ENCODE results near the gene RAVER2.

RAVER2 gene

DNA sequence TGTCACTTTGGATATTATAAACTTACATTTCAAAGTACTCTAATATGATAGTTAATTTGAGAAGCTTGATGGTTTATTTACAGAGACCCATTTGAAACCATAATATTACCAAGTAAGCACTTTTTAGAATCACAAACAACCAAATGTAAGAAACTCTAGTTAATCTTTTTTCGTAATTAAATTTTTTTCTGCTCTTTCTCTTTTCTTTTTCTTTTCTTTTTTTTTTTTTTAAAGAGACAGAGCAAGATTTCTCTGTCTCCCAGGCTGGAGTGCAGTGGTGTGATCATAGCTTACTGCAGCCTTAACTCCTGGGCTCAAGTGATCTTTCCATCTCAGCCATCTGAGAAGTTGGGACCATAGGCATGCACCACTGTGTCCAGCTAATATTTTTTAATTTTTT is 5.2 kb downstream of the RAVER2 start:
- no peaks in the 10 kb centered on the region for H3K27me3 ChIP-seq (ENCODE audit: control insufficient read depth, insufficient read depth, low read length)
- no peaks in the 10 kb centered on the region for H3K9me3 ChIP-seq (replicated peaks; ENCODE audit: low read length)
- no peaks in the 10 kb centered on the region for H3K36me3 ChIP-seq (ENCODE audit: insufficient read depth, low read length)
- H3K4me3 ChIP-seq (ENCODE audit: low read length) = no peak overlapping the region
- no peak overlapping the region for H3K4me2 ChIP-seq (ENCODE audit: low read length)
- no peaks in the 10 kb centered on the region for H3K4me1 ChIP-seq (ENCODE audit: control insufficient read depth, insufficient read depth, low read length)
- no peak overlapping the region for H3K9ac ChIP-seq (ENCODE audit: low read depth, low read length)

DNA sequence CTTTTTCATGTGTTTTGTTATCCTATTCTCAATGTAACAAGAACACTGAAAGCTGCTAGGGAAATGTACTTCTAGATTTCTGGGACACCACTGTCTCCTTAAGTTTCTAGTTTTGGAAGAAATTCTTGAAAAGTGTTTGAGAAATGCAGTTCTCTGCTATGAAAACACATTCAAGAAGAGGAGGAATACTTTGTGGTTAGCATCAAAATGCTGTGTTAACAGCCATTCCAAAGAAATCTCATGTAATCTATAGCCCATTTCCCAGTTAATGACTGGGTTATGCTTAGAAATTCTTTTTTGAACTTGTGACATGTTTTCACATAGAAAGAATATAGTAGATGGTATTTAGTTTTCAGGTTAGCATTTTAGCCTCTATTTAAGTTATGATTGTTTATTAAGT is 6.0 kb downstream of the RAVER2 start:
- H3K4me1 ChIP-seq (ENCODE audit: control insufficient read depth, insufficient read depth, low read length) = no peaks in the 10 kb centered on the region
- no peaks in the 10 kb centered on the region for H3K9me3 ChIP-seq (replicated peaks; ENCODE audit: low read length)
- no peak overlapping the region for H3K4me3 ChIP-seq (ENCODE audit: low read length)
- no peaks in the 10 kb centered on the region for H3K36me3 ChIP-seq (ENCODE audit: insufficient read depth, low read length)
- no peaks in the 10 kb centered on the region for H3K27me3 ChIP-seq (ENCODE audit: control insufficient read depth, insufficient read depth, low read length)
- H3K9ac ChIP-seq (ENCODE audit: low read depth, low read length) = no peak overlapping the region
- H3K4me2 ChIP-seq (ENCODE audit: low read length) = no peak overlapping the region

DNA sequence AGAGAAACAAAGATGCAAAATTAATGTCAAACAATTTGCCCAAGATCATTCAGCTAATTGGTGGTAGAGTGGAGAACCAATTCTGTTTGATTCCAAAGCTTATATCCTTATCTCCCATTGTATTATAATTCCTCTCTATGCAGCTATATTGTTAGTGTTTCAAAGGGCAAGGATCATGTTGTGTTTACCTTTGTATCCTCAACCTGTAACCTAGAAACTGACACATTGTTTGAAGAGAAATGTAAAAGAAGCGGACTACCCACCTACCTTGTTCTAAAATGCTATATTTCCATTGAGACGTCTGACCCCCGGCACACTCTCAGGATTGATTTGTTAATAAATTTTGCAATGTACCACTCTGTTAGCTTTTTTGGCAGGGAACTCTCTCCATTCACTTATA is 9.3 kb downstream of the RAVER2 start:
- Histone ChIP-seq H3K9me3 (replicated peaks; ENCODE audit: low read length) (no peaks in the 10 kb centered on the region), H3K36me3 (ENCODE audit: insufficient read depth, low read length) (no peaks in the 10 kb centered on the region), H3K9ac (ENCODE audit: low read depth, low read length) (no peak overlapping the region), H3K27me3 (ENCODE audit: control insufficient read depth, insufficient read depth, low read length) (no peaks in the 10 kb centered on the region), H3K4me3 (ENCODE audit: low read length) (no peak overlapping the region), H3K4me1 (ENCODE audit: control insufficient read depth, insufficient read depth, low read length) (no peaks in the 10 kb centered on the region), H3K4me2 (ENCODE audit: low read length) (no peak overlapping the region)

DNA sequence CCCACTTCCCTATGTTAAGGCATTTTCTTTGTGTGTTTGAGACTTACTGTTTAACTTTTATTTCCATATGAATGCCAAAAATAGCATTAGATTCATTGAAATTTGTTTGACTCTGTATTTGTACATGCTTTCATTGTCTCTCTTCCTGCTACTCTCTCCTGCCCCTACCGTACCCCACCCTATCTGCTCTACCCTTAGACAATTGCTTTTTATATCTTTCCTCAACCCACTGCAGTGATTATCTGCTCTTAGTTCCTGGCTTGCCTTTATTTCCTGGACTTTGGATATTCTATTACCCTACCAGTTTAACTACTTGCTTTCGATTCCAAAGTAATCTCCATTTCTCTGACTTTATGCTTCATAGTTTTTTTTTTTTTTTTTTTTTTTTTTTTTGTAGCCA is 10.5 kb downstream of the RAVER2 start:
- Histone ChIP-seq H3K4me1 (ENCODE audit: control insufficient read depth, insufficient read depth, low read length) (no peaks in the 10 kb centered on the region), H3K9ac (ENCODE audit: low read depth, low read length) (no peak overlapping the region), H3K36me3 (ENCODE audit: insufficient read depth, low read length) (no peaks in the 10 kb centered on the region), H3K4me2 (ENCODE audit: low read length) (no peak overlapping the region), H3K27me3 (ENCODE audit: control insufficient read depth, insufficient read depth, low read length) (no peaks in the 10 kb centered on the region), H3K4me3 (ENCODE audit: low read length) (no peak overlapping the region), H3K9me3 (replicated peaks; ENCODE audit: low read length) (no peaks in the 10 kb centered on the region)

DNA sequence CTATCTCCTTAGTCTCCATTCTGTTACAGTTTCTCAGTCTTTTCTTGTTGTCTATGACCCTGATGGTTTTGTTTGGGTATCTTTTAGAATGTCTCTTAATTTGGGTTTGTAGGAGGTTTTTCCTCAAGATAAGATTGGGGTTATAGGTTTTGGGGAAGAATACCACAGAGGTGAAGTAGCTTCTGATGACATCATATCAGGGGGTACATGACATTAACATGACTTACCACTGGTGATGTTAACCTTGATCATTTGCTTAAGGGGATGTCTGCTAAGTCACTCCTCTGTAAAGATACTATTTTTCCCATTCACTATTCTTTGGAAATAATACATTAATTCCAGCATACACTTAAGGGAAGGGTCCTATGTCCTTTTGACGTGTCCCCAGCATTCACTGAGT is 11.9 kb downstream of the RAVER2 start:
- Histone ChIP-seq H3K4me2 (ENCODE audit: low read length) (no peak overlapping the region), H3K36me3 (ENCODE audit: insufficient read depth, low read length) (no peaks in the 10 kb centered on the region), H3K9me3 (replicated peaks; ENCODE audit: low read length) (no peaks in the 10 kb centered on the region), H3K4me3 (ENCODE audit: low read length) (no peak overlapping the region), H3K9ac (ENCODE audit: low read depth, low read length) (no peak overlapping the region), H3K27me3 (ENCODE audit: control insufficient read depth, insufficient read depth, low read length) (no peaks in the 10 kb centered on the region), H3K4me1 (ENCODE audit: control insufficient read depth, insufficient read depth, low read length) (no peaks in the 10 kb centered on the region)

DNA sequence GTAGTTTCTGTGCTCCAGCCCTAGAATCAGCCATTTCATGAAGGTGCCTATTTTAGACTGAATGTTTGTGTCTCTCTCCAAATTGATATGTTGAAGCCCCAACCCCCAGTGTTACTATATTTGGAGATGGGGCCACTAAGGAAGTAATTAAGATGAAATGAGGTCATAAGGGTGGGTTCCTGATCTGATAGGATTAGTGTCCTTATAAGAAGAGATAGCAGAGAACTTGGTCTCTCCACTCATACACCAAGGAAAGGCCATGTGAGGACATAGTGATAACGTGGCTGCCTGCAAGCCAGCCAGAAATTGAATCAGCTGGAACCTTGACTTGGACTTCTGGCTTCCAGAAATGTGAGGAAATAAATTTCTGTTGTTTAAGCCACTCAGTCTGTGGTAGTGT is 12.3 kb downstream of the RAVER2 start:
- Histone ChIP-seq H3K4me2 (ENCODE audit: low read length) (no peak overlapping the region), H3K4me1 (ENCODE audit: control insufficient read depth, insufficient read depth, low read length) (no peaks in the 10 kb centered on the region), H3K4me3 (ENCODE audit: low read length) (no peak overlapping the region), H3K36me3 (ENCODE audit: insufficient read depth, low read length) (no peaks in the 10 kb centered on the region), H3K27me3 (ENCODE audit: control insufficient read depth, insufficient read depth, low read length) (no peaks in the 10 kb centered on the region), H3K9me3 (replicated peaks; ENCODE audit: low read length) (no peaks in the 10 kb centered on the region), H3K9ac (ENCODE audit: low read depth, low read length) (no peak overlapping the region)

DNA sequence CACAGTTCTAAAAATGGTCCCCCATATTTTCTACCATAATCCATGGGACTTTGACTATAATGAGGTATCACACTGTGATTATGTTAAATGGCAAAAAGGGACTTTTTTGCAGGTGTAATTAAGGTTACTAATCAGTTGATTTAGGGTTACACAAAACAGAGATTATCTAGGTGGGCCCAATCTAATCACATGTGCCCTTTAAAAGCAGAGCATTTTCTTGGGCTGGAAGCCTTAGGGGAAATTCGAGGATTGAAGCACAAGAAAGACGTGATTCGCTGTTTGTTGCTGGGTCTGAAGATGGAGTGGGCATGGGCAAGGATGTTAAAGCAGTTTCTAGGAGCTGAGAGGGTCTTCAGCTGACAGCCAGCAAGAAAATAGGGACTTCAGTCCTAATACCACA is 13.4 kb downstream of the RAVER2 start:
- Histone ChIP-seq H3K4me2 (ENCODE audit: low read length) (no peak overlapping the region), H3K4me1 (ENCODE audit: control insufficient read depth, insufficient read depth, low read length) (no peaks in the 10 kb centered on the region), H3K27me3 (ENCODE audit: control insufficient read depth, insufficient read depth, low read length) (no peaks in the 10 kb centered on the region), H3K9me3 (replicated peaks; ENCODE audit: low read length) (no peaks in the 10 kb centered on the region), H3K4me3 (ENCODE audit: low read length) (no peak overlapping the region), H3K36me3 (ENCODE audit: insufficient read depth, low read length) (no peaks in the 10 kb centered on the region), H3K9ac (ENCODE audit: low read depth, low read length) (no peak overlapping the region)

DNA sequence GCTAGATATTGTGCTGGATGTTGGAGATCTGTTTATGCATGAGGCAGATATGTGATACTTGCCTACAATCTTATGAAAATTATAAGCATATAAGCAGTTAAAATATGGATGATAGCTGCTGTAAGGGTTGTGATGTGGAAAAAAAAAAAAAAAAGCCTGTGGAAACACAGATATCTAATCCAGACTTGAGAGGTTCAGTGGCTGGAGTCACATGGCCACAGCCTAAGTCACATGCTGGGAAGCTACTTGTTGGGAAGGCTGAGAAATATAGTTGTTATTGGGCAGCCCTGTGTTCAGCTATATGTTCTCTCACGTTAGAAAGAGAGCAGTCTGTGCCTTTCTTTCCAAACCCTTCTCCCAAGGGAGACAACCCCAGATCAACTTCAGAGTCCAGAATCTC is 15.1 kb downstream of the RAVER2 start:
- Histone ChIP-seq H3K9ac (ENCODE audit: low read depth, low read length) (no peak overlapping the region), H3K4me3 (ENCODE audit: low read length) (no peak overlapping the region), H3K4me2 (ENCODE audit: low read length) (no peak overlapping the region), H3K27me3 (ENCODE audit: control insufficient read depth, insufficient read depth, low read length) (no peaks in the 10 kb centered on the region), H3K9me3 (replicated peaks; ENCODE audit: low read length) (no peaks in the 10 kb centered on the region), H3K36me3 (ENCODE audit: insufficient read depth, low read length) (no peaks in the 10 kb centered on the region), H3K4me1 (ENCODE audit: control insufficient read depth, insufficient read depth, low read length) (no peaks in the 10 kb centered on the region)

DNA sequence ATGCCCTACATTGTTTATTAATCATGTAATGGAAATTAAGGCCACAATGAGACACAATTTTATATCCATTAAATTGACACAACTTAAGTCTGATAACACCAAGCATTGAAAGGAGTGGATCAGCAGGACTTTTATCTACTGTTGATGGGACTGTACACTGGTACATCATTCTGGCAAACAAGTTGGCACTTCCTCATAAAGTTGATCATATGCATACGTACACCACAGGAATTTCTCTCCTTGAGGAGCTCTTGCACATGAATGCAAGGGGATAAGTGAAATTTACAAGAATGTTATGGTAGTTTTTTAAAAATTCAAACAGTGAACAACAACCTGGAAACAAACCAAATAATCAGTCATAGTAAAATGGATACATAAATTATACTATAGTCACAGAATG is 20.1 kb downstream of the RAVER2 start:
- Histone ChIP-seq H3K4me2 (ENCODE audit: low read length) (no peak overlapping the region), H3K9ac (ENCODE audit: low read depth, low read length) (no peak overlapping the region), H3K4me3 (ENCODE audit: low read length) (no peak overlapping the region), H3K36me3 (ENCODE audit: insufficient read depth, low read length) (no peaks in the 10 kb centered on the region), H3K4me1 (ENCODE audit: control insufficient read depth, insufficient read depth, low read length) (no peaks in the 10 kb centered on the region), H3K27me3 (ENCODE audit: control insufficient read depth, insufficient read depth, low read length) (no peaks in the 10 kb centered on the region), H3K9me3 (replicated peaks; ENCODE audit: low read length) (no peaks in the 10 kb centered on the region)

DNA sequence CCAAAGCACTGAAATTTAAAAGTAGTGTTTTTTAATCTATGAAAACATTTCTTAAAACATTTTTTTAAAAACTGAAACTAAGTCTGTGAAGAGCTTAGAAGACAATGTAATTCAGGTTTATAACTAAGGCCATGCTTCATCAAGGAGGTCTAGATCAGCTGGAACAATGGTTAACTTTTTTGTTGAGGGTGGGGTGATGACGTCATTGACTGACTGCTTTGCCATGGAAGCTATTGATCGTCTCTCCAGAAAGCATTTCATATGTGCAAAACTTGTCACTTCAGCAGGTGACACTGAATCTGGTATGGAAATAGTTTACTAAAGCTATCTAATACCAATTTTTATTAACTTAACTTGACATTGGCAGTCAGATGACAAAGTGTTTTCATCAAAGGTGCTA is 21.0 kb downstream of the RAVER2 start:
- H3K9me3 ChIP-seq (replicated peaks; ENCODE audit: low read length) = no peaks in the 10 kb centered on the region
- H3K27me3 ChIP-seq (ENCODE audit: control insufficient read depth, insufficient read depth, low read length) = no peaks in the 10 kb centered on the region
- H3K4me3 ChIP-seq (ENCODE audit: low read length) = no peak overlapping the region
- no peak overlapping the region for H3K9ac ChIP-seq (ENCODE audit: low read depth, low read length)
- H3K36me3 ChIP-seq (ENCODE audit: insufficient read depth, low read length) = no peaks in the 10 kb centered on the region
- no peaks in the 10 kb centered on the region for H3K4me1 ChIP-seq (ENCODE audit: control insufficient read depth, insufficient read depth, low read length)
- no peak overlapping the region for H3K4me2 ChIP-seq (ENCODE audit: low read length)

DNA sequence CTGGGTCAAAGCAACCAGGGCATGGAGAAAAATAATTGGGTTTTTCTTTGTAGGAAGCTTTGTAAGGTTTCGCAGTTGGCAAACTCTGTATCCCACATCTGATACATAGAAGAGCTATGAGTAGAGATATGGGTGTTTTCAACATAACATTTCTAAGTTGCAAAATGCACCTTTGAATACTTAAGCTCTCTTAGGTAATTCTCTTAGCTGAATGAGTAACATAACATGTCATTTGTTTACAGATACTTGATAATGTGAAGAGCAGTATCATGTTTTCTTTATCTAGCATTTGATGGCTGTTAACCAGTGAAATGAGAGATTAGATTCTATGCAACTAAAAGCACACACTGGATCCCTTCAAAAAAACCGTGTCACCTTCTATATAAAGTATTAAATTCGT is 21.6 kb downstream of the RAVER2 start:
- H3K9me3 ChIP-seq (replicated peaks; ENCODE audit: low read length) = no peaks in the 10 kb centered on the region
- no peak overlapping the region for H3K9ac ChIP-seq (ENCODE audit: low read depth, low read length)
- no peaks in the 10 kb centered on the region for H3K4me1 ChIP-seq (ENCODE audit: control insufficient read depth, insufficient read depth, low read length)
- H3K4me2 ChIP-seq (ENCODE audit: low read length) = no peak overlapping the region
- no peaks in the 10 kb centered on the region for H3K27me3 ChIP-seq (ENCODE audit: control insufficient read depth, insufficient read depth, low read length)
- H3K36me3 ChIP-seq (ENCODE audit: insufficient read depth, low read length) = no peaks in the 10 kb centered on the region
- no peak overlapping the region for H3K4me3 ChIP-seq (ENCODE audit: low read length)

DNA sequence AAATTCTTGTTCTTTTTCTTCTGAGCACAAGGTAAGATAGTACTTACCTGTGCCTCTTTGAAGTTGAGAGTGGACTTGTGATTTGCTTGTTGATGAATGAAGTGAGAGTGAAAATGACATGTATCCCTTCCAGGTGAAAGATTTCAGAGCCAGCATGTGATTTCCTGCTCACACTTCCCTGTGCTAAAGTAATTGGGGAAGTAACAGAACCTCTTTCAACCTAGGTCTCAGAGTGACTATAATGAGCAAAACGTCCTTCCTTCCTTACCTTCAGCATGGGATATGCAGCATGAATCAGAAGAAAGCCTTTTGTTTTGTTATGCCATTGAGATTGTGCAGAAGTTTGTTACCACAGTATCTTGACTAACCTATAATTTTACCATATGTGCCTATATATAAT is 24.6 kb downstream of the RAVER2 start:
- Histone ChIP-seq H3K27me3 (ENCODE audit: control insufficient read depth, insufficient read depth, low read length) (no peaks in the 10 kb centered on the region), H3K9ac (ENCODE audit: low read depth, low read length) (no peak overlapping the region), H3K4me1 (ENCODE audit: control insufficient read depth, insufficient read depth, low read length) (no peaks in the 10 kb centered on the region), H3K4me3 (ENCODE audit: low read length) (no peak overlapping the region), H3K36me3 (ENCODE audit: insufficient read depth, low read length) (no peaks in the 10 kb centered on the region), H3K4me2 (ENCODE audit: low read length) (no peak overlapping the region), H3K9me3 (replicated peaks; ENCODE audit: low read length) (no peaks in the 10 kb centered on the region)

DNA sequence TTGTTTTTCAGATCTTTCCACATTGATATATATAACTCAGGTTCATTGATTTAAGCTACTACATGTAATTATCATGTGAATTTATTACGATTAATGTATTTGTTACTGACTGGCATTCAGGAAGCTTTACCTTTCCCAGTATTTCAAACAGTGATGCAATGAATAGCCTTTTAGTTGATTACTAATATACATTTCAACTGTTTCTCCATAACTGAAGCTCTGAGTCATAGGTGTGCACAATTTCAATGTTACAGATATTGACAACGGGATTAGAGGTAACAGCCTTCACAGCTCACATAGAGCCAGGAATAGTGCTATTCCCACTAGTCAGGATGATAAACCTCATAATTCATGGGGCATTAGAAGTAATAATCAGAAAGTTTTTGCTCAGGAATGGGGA is 25.1 kb downstream of the RAVER2 start:
- no peaks in the 10 kb centered on the region for H3K4me1 ChIP-seq (ENCODE audit: control insufficient read depth, insufficient read depth, low read length)
- H3K9me3 ChIP-seq (replicated peaks; ENCODE audit: low read length) = no peaks in the 10 kb centered on the region
- H3K27me3 ChIP-seq (ENCODE audit: control insufficient read depth, insufficient read depth, low read length) = no peaks in the 10 kb centered on the region
- H3K36me3 ChIP-seq (ENCODE audit: insufficient read depth, low read length) = no peaks in the 10 kb centered on the region
- H3K9ac ChIP-seq (ENCODE audit: low read depth, low read length) = no peak overlapping the region
- no peak overlapping the region for H3K4me2 ChIP-seq (ENCODE audit: low read length)
- H3K4me3 ChIP-seq (ENCODE audit: low read length) = no peak overlapping the region

Measured in skeletal muscle satellite cell (primary cell).